M059J (cell line): ENCODE results near the gene TMSB10. TPM values are rescaled to one million over a fixed set of nuclear protein-coding genes. Genes with fewer than 3 reads are reported as not detected.
A peak's percentile ranks its signal among the peaks of the same experiment; 100 is the strongest.
"Not testable (repeated sequence)": the region's sequence is repeated elsewhere in the genome, so short reads cannot be mapped to it uniquely, and the experiment has no call there.

ENCODE experiments used
- DNase-seq: peaks from one replicate; pipeline ENCODE4 v3.0.0-alpha.2; 2012; ENCODE audit warnings: low read depth
- total RNA-seq: library from RNA; depleted of rRNA; stranded (reverse); fragments of >200 nt; shearing (Covaris generic); gene quantifications from 2 replicates; pipeline ENCODE4 v1.2.3, GENCODE V29; 2014

The TMSB10 gene
- total RNA-seq, 1 experiment from 2014 or later = 7,017 TPM

DNA sequence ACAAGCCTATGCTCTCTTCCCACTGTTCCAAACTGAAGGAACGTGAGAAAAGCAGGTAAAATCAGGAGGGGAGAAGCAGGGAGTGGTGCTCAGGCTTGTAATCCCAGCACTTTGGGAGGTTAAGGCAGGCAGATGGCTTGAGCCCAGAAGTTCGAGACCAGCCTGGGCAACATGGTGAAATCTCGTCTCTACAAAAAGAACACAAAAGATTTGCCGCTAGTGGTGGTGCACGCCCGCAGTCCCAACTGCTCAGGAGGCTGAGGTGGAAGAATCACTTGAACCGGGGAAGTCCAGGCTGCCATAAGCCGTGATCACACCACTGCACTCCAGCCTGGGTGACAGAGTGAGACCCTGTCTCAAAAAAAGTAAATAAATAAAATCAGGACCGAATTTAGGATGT is 1.3 kb upstream of the TMSB10 start:
- DNase-seq = no peak

DNA sequence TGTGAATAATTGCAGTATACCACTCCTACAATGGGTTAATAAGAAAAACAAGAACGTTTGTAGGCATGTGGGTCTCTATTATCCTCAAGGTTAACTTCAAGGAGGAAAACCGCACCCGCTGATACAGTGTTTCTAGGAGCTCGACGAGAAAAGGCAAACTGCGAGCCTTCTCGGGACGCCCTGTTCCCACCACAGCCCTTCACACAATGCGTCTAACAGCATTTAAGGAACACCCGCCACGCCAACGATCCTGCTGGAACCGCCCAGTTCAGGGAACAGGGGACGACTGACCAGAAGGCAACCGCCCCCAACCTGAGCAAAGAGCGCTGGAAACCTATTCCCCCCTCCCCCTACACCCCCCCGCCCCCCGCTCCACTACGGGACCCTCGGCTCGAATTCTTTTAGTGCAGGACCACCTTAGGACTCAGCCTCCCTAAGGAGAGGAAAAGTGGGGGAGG is 710 bp upstream of the TMSB10 start:
- peak; percentile 66 for DNase-seq

DNA sequence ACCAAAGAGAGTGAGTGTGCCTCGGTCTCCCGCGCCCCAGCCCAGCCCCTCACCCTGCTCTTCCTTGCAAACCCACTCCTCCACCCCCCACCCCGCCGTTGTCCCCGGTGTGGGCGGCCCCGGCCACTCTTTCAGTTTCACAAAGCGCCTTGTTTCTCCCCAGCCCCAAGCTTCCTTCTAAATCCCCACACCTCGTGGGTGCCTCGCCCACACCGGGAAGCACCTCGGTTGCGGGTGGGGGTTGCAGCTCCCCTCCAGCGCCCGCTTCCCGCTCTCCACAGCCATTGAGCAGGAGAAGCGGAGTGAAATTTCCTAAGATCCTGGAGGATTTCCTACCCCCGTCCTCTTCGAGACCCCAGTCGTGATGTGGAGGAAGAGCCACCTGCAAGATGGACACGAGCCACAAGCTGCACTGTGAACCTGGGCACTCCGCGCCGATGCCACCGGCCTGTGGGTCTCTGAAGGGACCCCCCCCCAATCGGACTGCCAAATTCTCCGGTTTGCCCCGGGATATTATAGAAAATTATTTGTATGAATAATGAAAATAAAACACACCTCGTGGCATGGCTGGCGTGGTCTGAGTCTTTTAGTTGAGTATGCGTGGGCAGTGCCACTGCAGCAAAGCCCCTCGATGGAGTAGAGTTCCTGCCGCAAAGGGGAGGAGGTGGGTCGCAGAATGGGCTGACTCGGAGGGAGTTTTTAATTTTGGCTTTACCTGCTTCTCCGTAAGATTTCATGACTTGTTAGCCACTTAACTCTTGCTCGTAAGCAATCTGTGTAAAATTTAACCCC is 848 bp downstream of the TMSB10 start:
- DNase-seq = no peak

DNA sequence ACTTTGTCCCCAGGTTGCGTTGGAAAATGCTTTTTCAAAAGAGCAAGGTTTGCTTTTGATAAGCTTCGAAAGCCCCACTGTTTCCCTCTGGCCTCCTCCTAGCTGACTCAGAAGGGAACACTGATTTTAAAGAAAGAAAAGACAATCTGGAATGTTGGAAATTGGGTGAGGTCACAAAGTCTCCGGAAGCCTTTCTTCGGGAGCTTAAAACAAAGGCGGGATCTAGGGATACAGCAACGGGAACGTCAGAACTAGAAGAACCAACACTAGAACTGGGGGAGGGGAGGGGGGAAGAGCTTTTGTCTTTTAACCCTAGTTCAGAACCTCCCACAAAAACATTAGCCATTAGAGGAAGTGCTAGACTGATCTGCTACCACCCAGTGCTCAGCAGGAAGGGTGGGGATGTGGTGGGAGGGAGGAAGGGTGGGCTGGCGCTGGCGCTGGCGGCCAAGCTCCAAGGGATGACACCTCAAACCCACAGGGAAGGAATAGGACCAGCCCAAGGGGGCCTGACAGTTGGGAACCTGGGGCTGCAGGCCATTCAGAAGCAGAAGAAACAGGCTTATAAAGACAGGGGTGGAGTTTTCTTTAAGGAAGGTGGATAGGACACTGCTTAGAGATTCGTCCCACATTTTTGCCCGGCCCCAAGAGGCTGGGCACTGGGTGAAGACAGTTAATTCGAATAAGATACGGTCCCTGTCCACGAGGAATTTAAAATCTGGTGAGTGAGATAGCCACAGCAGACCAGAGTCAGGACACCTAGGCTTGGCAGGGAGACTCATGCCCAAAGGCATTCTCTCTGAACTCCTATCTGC is 1.7 kb downstream of the TMSB10 start:
- peak; percentile 84 for DNase-seq

DNA sequence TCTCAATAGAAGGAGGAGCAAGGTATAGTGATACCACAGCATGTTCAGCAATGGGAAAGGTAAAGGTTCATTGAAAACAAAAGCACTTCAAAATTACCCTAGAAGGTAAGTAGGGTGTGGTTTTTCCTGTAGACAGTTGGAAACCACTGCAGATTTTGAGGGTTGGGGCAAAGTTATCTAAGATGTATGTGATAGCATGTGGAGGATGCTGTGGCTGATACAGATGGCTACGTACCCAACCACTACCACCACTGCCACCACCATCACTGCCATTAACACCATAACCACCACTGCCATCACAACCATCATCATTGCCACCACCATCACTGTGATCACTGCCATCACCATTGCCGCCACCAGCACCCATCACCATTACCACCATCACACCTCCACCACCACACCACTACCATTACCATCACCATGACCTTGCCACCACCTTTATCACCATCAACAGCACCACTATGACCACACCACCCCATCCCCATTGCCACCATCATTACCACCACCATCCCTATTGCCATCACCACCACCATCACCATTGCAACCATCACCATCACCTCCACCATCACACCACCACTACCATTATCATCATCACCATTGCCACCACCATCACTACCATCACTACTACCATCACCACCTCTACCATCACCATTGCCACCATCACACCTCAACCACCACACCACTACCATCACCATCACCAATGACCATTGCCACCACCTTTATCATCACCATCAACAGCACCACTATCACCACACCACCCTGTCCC is 3.7 kb downstream of the TMSB10 start:
- no peak for DNase-seq

DNA sequence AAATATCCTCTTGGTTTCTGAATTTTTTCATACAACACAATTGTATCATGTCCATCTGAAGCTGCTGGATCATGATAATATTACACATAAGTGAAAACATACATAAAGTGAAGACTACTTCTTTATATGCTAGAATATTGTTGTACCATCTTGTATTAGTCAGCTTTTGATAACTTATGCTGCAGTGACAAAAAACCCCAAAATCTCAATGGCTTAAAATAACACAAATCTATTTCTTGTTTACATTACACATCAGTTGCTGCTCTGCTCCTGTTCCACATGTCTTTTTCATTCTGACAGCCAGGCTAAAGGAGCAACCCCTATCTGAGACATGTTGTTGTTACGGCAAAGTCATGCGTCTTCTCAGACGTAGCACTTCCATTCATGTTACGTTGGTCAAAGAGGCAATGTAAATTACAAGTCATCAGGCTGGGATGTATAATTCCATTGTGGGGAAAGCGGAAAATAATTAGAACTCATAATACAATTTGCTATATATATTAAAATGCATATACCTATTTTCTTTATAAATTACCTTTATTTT is 5.8 kb downstream of the TMSB10 start:
- no peak for DNase-seq

DNA sequence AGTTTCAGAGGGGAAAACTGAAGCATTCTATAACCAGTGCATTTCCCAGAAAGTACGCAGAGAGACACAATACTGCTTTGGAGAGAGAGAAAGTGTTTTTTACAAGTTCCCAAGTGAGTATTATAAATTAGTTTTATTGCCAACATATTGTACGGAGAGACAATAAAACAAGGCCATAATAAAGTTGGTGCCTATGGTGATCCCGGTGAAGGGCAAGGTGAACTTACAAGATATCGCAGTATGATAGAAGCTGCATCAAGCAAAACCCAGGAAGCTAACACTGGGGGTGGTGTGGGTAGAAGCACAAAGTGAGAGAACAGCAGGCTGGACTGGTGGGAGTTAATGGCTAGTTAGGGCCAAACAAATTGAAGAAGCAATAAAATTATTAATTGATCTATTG is 7.5 kb downstream of the TMSB10 start:
- no peak for DNase-seq

DNA sequence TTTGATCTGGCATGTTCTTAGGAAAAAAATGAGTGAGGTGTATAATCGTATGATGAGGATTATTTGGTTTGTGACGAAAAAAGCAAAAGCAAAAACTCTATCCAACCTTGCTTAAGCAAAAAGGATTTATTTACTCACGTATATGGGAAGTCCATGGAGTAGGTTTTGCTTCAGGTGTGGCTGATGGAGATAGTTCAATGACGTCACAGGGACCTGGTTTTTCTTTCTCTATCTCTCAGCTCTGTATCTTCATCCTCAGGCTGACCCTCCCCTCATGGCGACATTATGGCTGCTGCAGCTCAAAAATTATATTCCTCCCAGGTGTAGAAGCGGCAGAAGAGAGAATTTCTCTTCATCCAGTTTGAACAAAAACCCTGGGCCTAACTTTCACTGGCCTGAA is 8.9 kb downstream of the TMSB10 start:
- no peak for DNase-seq

DNA sequence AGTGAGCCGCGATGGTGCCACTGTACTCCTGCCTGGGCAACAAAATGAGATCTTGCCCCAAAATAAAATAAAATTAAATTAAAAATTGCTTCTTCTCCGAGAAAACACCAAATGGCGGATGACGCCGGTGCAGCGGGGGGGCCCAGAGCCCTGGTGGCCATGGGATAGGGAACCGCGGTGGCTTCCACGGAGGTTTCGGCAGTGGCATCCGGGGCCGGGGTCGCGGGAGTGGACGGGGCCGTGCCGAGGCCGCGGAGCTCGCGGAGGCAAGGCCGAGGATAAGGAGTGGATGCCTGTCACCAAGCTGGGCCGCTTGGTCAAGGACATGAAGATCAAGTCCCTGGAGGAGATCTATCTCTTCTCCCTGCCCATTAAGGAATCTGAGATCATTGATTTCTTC is 10.2 kb downstream of the TMSB10 start:
- not testable (repeated sequence) for DNase-seq

DNA sequence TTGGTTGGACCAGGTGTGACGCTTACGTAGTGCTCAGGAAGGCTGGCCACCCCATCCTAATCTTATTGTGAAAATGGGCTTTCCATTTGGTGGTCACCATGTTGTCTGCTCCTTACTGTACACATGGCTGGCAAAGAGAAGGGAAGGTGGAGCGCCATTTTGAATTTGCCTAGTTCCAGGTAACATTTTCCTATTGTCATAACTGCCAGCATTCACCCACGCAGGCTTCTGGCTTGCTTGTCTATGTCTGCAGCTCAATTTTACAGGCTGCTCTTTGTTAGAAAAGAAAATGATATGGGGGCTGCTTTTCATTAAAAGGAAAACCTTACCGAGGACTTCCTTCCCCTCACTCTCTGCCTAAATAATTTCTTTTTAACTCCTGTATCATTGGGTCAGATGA is 12.4 kb downstream of the TMSB10 start:
- DNase-seq = not testable (repeated sequence)

DNA sequence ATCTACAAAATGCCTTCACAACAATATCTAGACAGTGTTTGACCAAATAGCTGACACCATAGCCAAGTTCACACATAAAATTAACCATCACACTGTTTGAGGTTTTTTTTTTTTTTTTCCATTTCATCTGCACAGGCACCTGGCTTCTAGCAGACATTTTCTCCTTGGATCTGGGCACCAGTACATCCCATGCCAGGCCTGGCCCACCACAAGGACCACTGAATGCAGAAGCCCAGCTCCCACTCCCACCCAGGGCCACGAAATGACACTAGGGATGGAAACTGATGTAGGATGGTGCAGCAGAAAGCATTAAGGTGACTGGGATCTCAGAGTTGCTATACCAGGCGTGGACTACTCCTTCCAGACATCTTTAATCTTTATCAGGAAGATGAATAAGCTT is 13.0 kb downstream of the TMSB10 start:
- no peak for DNase-seq

DNA sequence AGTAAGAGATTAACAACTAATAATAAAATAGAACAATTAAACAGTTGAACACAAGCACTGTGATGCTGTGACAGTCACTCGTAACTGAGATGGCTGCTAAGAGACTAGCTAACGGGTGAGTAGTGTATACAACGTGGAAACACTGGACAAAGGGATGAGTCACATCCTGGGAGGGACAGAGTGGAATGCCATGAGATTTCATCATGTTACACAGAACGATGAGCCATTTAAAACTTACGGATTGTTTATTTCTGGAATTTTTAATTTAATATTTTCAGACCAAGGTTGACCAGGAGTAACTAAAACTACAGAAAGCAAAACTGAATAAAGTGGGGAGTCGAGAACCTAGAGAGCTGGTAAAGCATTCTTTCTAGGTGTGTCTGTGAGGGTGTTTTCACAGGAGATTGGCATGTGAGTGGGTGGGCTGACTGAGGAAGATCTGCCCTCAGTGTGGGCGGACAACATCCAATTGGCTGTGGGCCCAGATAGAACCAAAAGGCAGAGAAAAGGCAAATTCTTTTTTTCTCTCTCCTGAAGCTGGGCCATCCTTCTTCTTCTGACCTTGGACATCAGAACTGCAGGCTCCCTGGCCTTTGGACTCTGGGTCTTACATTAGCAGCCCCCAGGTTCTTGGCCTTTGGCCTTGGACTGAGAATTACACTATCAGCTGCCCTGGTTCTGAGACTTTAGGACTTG is 14.6 kb downstream of the TMSB10 start:
- DNase-seq = peak; percentile 97

DNA sequence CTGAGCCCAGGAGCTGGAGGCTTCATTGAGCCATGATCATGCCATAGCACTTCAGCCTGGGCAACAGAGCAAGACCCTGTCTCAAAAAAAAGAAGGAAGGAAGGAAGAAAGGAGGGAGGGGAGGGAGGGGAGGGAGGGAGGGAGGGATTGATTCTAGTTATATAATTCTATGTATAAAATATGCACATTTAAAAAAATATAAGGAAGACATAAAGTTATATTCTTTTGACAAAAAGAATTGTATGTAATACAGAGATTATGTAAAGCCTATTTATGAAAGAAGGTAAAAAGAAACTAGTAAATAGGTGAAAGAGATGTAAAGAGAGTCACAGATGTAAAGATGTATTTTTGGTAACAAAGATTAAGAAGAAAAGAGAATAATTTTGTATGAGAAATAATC is 17.6 kb downstream of the TMSB10 start:
- no peak for DNase-seq

DNA sequence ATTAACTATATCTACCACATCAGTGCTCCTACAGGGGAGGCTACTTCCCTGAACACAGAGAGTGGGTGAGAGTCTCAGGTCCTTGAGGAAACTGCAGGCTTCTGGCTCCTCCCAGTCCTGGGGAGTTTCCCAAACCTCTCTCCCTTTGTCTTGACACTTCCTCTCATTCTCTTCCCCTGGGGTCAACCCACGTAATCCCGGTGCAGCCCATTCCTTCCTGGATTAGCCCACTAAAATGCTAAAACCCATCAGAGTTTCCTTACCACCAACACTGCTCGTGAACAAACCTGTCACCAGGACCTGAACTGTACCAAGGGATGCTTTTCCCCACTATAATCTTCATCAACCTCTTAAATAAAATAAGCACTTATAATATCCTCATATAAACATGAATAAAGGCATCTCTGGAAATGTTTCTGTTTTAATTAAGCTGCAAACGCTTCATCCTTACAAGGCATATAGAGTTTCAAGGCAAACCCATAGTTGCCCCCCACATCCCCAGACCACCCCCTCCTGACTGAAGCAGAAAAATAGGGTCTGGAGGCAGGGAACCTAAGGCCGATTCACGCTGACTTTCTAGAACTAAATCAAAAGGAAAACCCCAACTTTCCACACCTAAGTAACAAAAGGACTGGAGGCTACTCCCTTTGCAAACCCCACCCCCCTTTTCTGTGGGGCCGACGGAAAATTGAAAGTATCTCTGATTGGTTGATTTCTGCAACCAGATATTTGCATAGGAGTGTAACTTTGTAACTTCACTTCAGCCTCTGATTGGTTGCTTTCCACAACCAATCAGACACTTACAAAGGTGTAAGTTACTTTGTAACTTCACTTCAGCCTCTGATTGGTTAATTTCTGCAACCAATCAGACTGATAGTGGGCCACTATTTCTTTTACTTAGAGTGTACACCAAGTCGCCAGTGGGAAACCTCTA is 19.0 kb downstream of the TMSB10 start:
- DNase-seq = peak; percentile 66

DNA sequence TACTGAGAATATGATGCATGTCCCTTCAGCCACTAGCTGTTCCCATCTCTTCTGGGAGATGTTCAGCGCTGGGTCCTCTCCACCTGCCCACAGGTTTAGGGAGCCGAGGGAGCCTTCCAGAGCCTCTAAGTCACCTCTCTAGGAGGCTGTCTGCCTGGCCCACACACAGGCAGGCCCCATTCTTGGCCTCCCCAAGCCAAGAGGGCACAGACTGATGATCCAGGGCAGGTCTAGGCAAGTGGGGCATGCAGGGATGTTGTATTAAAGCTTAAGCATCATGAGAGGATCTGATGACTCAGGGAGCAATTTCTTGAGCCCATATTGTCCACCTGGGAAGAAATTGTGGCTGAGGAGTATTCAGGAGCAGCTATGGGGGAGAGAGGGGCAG is 19.9 kb downstream of the TMSB10 start:
- no peak for DNase-seq

DNA sequence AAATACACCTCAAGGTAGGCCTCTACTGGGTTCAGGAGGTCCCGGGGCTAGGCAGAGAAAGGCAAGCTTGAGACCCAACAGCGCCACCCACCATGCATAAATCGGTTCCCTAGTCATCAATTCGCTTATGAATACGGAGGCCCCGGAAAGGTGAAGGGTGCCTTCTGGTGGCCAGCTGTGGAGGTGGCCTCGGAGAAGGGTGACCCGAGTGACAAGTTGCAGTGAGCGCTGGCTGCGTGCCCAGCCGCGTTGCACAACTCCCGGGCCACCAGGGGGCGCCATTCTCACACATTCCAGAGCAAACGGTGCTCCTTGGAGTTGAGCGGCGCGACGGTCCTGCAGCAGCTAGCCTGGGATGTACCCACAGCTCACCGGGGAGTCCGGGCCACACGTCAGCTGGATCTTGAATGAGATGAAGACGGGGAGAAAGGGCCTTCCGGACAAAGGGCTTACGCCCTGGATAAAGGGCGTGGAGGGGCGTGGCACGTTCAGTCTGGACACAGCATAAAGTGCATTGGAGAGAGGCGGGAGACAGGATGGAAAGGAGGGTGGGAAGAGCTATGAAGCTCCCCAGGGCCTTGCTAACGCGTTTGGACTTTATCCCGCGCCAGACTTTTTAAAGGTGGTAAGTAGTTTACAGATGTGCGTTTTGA is 20.4 kb downstream of the TMSB10 start:
- DNase-seq = peak; percentile 83

DNA sequence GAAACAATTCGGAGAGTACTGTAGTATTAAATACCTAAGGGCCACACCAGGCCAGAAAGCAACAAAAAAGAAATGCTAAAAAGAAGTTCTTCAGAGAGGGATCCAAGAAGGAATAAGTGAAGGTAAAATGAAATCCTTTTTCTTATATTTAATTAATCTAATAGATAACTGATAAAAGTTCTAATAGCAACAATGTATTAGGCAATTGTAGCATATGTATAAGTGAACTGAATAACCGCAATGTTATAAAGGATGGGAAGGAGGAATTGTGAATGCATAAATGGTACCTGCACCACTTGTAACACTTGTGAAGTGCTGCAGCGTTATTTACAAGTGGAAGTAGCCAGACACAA is 21.8 kb downstream of the TMSB10 start:
- DNase-seq = no peak

DNA sequence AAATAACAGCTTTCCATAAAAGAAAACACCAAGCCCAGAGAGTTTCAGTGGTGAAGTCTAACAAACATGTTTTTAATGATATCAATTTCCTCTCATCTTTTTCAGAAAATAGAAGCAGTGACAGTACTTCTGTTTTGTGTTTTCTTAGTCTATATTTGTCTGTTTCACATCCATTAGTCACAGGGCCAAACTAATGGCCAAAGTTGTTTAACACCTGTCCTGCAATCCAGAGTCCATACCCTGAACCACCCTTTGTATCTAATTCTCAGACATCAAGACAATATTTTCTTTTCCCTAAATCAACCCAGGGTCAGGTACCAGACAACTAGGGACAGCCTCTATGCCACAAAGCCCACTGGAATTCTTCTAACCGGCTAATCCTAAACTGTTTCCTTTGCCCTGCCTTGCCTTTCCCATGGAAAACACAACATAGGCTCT is 25.9 kb downstream of the TMSB10 start:
- DNase-seq = no peak

DNA sequence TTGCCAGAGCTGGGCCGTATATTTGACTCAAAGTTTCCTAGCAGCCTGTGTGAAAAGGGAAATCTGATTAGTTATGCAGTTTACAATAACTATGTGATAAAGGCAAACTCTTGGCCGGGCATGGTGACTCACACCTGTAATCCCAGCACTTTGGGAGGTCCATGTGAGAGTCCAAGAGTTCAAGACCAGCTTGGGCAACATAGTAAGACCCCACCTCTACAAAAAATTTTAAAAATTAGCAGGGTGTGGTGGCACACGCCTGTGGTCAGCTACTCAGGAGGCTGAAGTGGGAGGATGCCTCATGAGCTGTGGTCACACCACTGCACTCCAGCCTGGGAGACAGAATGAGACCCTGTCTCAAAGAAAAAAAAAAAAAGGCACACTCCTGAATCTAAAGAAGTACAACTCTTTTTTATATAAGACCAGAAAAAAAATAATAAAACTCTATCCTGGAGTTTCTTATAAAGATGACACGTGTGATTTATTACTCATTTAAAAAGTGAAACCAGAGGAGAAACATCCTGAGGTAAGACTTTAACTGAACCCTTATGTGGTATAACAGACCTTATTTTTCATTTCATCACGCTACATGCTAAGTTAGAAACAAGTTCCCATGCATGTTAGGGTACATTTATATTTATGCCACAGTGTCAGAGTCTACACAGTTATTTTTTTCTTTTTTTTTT is 32.9 kb downstream of the TMSB10 start:
- peak; percentile 46 for DNase-seq
